ENCODE results near the gene FRMD6. TPM values are rescaled to one million over a fixed set of nuclear protein-coding genes. Genes with fewer than 3 reads are reported as not detected.
"Not testable (repeated sequence)": the region's sequence is repeated elsewhere in the genome, so short reads cannot be mapped to it uniquely, and the experiment has no call there.

Gene FRMD6
- total RNA-seq, 4 donors from 2014 or later, result 88.3 to 165 (median 119) TPM

GRCh38 chr14:51738754-51739153 is 87.0 kb downstream of the FRMD6 start:
- Histone ChIP-seq H3K27me3 (no peaks in the 10 kb centered on the region), H3K4me3 (no peak overlapping the region), H3K4me1 (peaks cover under 1% of the 10 kb centered on the region), H3K27ac (no peak overlapping the region), H3K9me3 (no peaks in the 10 kb centered on the region), H3K36me3 (no peaks in the 10 kb centered on the region)
- TF ChIP-seq POLR2AphosphoS5 (IDR thresholded peaks at IDR 0.05) (no peak), CTCF (IDR thresholded peaks at IDR 0.05) (no peak), POLR2A (IDR thresholded peaks at IDR 0.05) (no peak), EP300 (IDR thresholded peaks at IDR 0.05) (no peak)
- WGBS, result 62% methylated on average over 3 of the region's 8 CpGs
- DNase-seq (ENCODE audit: low spot score in 2 of 2), result no peak

- H3K4me1 ChIP-seq, result no peaks in the 10 kb centered on the region
- H3K27ac ChIP-seq, result no peak overlapping the region
- no peak for DNase-seq (ENCODE audit: low spot score in 2 of 2)
- H3K36me3 ChIP-seq, result no peaks in the 10 kb centered on the region
- 69% methylated on average over 16 of the region's 23 CpGs for WGBS
- TF ChIP-seq POLR2AphosphoS5 (IDR thresholded peaks at IDR 0.05) (no peak), POLR2A (IDR thresholded peaks at IDR 0.05) (no peak), EP300 (IDR thresholded peaks at IDR 0.05) (no peak), CTCF (IDR thresholded peaks at IDR 0.05) (no peak)
- no peaks in the 10 kb centered on the region for H3K27me3 ChIP-seq
- no peak overlapping the region for H3K4me3 ChIP-seq
- no peaks in the 10 kb centered on the region for H3K9me3 ChIP-seq
Observed at GRCh38 chr14:51743588-51744000, 91.9 kb downstream of the FRMD6 start.

DNA sequence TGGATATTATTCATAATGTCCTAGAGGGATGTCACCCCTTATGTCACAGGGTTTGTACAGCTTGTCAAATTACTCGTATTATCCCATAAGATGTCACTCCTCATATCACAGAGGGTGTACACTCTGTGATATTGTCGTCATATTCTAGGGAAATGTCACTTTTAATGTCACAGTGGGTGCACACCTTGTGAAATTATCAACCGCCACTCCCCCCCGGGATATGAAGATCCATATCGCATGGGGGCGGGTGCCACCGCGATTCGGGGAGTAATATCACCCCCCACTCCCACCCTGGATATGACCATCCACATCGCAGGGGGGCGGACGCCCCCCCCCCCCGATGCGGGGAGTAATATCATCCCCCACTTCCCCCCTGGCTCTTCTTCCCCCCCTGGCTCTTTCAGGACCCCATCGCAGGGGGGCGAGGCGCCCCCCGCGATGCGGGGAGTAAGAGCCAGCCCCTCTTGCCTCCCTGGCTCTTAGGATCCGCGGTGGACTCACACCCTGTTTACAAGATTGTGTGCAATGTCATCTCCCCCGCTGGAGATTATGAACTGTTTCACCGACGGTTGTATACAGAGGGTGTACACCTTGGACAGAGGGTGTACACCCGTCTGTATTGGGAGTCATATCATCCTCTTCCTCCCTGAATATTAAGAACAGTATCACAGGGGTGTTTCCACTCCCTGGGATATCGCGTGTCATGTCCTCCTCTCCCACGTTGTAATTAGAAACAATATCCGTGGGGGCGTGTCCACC is 92.8 kb downstream of the FRMD6 start:
- WGBS, result 92% methylated on average over 24 of the region's 31 CpGs
- no peak for DNase-seq (ENCODE audit: low spot score in 2 of 2)
- no peaks in the 10 kb centered on the region for H3K9me3 ChIP-seq
- H3K36me3 ChIP-seq, result no peaks in the 10 kb centered on the region
- TF ChIP-seq EP300 (IDR thresholded peaks at IDR 0.05) (no peak), CTCF (IDR thresholded peaks at IDR 0.05) (no peak), POLR2A (IDR thresholded peaks at IDR 0.05) (no peak), POLR2AphosphoS5 (IDR thresholded peaks at IDR 0.05) (no peak)
- no peaks in the 10 kb centered on the region for H3K4me1 ChIP-seq
- H3K27me3 ChIP-seq, result no peaks in the 10 kb centered on the region
- H3K27ac ChIP-seq, result no peak overlapping the region
- no peak overlapping the region for H3K4me3 ChIP-seq

DNA sequence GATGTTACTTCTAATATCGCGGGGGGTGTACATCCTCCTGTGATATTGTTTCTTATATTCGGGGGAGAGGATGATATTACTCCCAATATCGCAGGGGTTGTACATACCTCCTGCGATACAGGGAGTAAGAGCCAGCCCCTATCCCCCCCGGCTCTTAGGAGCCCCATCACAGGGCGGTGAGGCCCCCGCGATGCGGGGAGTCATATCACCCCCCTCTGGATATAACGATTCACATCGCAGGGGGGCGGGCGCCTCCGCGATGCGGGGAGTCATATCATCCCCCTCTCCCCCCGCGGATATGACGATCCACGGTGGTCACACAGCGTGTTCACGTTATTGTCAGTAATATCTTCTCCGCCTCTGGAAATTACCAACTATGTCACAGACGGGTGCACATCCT is 95.1 kb downstream of the FRMD6 start:
- DNase-seq (ENCODE audit: low spot score in 2 of 2), result not testable (repeated sequence)
- WGBS, result 94% methylated on average over 25 of the region's 25 CpGs

GRCh38 chr14:51750542-51750941 is 98.8 kb downstream of the FRMD6 start:
- DNase-seq (ENCODE audit: low spot score in 2 of 2), result no peak
- Histone ChIP-seq H3K27ac (no peak overlapping the region), H3K27me3 (no peaks in the 10 kb centered on the region), H3K9me3 (no peaks in the 10 kb centered on the region), H3K4me3 (no peak overlapping the region), H3K4me1 (peaks cover 7% of the 10 kb centered on the region), H3K36me3 (no peaks in the 10 kb centered on the region)
- 82% methylated on average over 4 of the region's 13 CpGs for WGBS
- no peak for TF ChIP-seq POLR2AphosphoS5 (IDR thresholded peaks at IDR 0.05)
- no peak for TF ChIP-seq EP300 (IDR thresholded peaks at IDR 0.05)
- TF ChIP-seq POLR2A (IDR thresholded peaks at IDR 0.05), result no peak
- no peak for TF ChIP-seq CTCF (IDR thresholded peaks at IDR 0.05)

More for the DNA sequence above, 95.1 kb downstream of the FRMD6 start:
- H3K27me3 ChIP-seq, H3K36me3 ChIP-seq, H3K4me1 ChIP-seq, H3K4me3 ChIP-seq, H3K27ac ChIP-seq, H3K9me3 ChIP-seq: not testable (repeated sequence)

GRCh38 chr14:51751611-51752345 is 100.1 kb downstream of the FRMD6 start:
- not testable (repeated sequence) for H3K36me3 ChIP-seq; H3K27ac ChIP-seq; H3K4me3 ChIP-seq; H3K27me3 ChIP-seq; H3K4me1 ChIP-seq; DNase-seq (ENCODE audit: low spot score in 2 of 2); H3K9me3 ChIP-seq
- 61% methylated on average over 16 of the region's 16 CpGs for WGBS

- not testable (repeated sequence) for H3K4me1 ChIP-seq; H3K27ac ChIP-seq; H3K27me3 ChIP-seq; H3K36me3 ChIP-seq; H3K9me3 ChIP-seq; H3K4me3 ChIP-seq; DNase-seq (ENCODE audit: low spot score in 2 of 2)
- 76% methylated on average over 7 of the region's 7 CpGs for WGBS
Observed at GRCh38 chr14:51757756-51758155, 106.0 kb downstream of the FRMD6 start.

Data from suprapubic skin (tissue), 4 donors.